Hematopoietic multipotent progenitor cell treated with erythropoietin and hydrocortisone succinate and interleukin-3 and kit ligand, for 8 days (in vitro differentiated cells): ENCODE results near the gene MB21D2.

Source experiments
- DNase-seq: peaks from one replicate; pipeline ENCODE4 v3.0.0-alpha.2; 2015

MB21D2 gene

GRCh38 chr3:192921793-192922192, 4.1 kb upstream of the MB21D2 start:
- no peak for DNase-seq

GRCh38 chr3:192920411-192920810, 2.8 kb upstream of the MB21D2 start:
- no peak for DNase-seq

GRCh38 chr3:192919901-192920300, 2.2 kb upstream of the MB21D2 start:
- no peak for DNase-seq

- DNase-seq = no peak
Measured at GRCh38 chr3:192918275-192918588, 576 bp upstream of the MB21D2 start.

DNA sequence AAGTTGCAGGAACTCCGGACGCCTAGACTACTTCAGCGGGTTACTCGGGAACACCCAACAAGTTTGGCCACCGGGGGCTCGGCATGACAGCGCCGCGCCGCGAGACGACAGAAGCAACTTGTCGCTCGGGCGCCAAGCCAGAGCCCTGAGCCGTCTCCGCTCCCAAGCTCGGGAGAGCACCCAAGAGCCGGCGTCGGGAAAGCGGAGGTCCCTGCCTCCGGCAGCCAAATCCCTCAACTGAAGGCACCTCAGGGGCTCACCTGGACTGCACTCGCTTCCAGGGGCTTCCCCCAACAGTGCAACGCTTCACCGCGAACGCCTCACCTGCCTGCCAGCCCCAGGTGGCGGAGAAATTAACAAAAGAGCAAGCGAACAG, 640 bp downstream of the MB21D2 start:
- peak; percentile 31 for DNase-seq

GRCh38 chr3:192916371-192917027, 1.2 kb downstream of the MB21D2 start:
- DNase-seq = no peak

GRCh38 chr3:192915722-192916121, 1.9 kb downstream of the MB21D2 start:
- DNase-seq = no peak

- peak; percentile 4 for DNase-seq
Measured at GRCh38 chr3:192915304-192915703, 2.4 kb downstream of the MB21D2 start.

DNA sequence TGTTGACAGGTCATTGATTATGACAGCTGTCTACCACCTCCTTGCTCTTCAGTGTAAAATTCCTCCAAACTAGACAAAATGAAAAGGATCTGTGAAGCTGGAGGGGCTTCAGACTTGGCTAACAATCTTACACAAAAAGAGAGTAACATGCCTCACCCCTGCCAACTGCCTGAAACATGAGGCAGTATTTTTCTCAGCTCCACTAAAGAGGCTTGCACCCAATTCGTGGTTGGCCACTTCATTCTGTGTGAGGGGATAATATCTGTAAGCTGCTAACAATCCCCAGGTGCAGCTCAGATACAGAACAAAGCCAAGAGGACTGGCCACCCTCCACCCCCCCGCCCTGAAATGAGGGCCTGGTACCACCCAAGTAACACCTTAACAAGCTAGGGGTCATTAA, 2.8 kb downstream of the MB21D2 start:
- no peak for DNase-seq

GRCh38 chr3:192913540-192913939, 4.1 kb downstream of the MB21D2 start:
- no peak for DNase-seq

DNA sequence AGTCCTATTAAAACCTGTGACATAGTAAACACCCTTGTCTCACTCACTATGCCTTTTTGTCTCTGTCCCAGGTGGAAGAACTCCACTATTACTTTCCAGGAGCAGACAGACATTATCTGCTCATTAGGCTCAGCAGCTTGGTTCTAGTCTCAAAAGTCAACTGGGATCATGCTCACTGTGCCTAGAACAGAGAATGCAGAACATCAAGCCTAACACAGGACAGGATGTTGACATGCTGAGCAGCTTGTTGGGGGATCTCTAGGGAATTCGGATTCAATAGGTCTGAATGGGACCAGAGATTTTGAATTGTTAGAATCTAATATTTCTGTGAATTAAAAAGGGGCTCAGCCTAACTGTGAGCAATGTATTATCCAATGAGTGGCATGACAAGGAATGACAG, 6.4 kb downstream of the MB21D2 start:
- DNase-seq = no peak

- no peak for DNase-seq
Measured at GRCh38 chr3:192907784-192908183, 9.9 kb downstream of the MB21D2 start.

GRCh38 chr3:192906940-192907339, 10.7 kb downstream of the MB21D2 start:
- DNase-seq = no peak

- no peak for DNase-seq
Measured at GRCh38 chr3:192905980-192906678, 11.5 kb downstream of the MB21D2 start.

DNA sequence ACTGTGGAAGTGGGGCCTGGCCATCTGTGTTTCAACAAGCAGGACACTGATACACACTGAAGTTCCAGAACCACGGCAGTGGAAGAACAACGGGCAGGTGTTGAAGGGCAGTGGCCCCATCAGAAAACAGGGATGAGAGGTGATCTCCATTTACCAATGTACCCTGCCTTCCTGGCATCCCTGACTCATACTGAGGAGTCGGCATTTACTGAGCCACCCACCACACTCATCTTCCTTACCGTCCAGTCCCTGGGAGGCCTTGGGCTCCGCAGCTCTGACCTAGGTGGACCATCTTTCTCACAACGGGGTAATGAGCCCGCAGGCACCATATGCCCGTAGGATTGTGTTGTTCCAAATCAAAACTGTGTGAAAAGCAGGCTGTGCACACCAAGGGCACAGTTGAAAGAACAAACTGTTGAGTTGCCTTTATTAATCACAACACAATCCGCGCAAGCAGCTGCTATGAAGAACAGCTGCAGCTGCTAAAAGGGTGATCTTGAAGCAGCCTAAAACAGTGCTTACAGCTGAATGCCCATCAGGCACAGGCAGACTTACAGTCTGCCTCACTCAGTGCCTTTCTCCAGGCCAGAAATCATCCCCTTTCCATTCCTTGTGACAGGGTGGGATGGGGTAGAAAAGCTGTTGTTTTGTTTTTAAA, 12.9 kb downstream of the MB21D2 start:
- no peak for DNase-seq

- no peak for DNase-seq
Measured at GRCh38 chr3:192902549-192902948, 15.1 kb downstream of the MB21D2 start.

DNA sequence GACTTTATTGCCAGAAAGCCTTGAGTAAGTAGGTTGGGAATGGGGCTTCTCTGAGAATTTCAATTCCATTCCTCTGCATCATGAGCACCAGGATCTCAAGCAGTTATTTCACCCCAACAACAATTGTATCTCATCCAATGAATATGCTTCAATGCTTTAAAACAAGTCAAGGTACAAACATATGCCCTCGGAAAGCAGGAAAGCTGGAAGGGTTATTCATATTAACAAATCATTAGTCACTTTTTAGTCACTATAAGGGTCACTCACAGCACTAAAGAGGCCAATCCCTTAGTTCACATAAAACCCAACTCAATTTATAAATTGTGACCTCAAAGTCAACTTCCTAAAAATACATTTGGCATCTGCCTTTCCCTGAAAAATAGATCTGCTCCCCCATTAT, 16.2 kb downstream of the MB21D2 start:
- DNase-seq = no peak

DNA sequence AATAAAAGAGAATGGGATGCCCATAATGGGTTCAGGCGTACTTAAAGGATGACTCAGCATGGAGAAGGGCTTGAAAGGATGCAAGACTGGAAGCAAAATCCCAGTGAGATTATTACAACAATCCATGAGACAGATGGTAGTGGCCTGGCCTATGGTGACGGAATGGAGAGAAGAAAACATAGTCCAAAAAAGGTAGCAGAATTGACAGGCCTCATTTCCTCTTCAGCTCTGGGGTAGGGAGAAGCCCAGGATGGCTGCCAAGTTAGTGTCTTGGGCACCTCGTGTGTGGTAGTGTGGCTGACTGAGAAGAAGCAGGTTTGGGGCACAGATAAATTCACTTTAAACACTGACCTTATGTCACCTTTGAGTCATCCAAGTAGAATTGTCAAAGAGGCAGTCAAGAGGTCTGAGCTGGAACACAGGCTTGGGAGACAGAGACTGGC, 18.1 kb downstream of the MB21D2 start:
- DNase-seq = peak; percentile 46

DNA sequence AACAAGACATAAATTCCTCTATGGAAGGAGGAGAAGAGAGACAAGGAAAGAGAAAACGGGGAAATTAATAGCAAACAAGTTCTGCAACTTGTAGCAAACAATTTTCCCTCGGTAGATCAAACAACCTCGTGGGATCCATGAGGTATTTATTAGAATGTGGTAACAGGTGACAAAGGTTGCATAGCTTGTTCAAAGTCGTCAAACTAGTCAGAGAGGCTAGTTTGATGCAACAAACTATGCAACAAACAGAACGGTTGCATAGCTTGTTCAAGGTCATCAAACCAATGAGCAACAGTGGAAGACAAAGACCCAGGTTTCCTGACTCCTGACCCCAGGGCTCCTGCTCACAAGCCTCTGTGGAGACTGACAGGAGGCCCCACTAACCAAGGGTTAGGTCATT, 20.7 kb downstream of the MB21D2 start:
- no peak for DNase-seq

DNA sequence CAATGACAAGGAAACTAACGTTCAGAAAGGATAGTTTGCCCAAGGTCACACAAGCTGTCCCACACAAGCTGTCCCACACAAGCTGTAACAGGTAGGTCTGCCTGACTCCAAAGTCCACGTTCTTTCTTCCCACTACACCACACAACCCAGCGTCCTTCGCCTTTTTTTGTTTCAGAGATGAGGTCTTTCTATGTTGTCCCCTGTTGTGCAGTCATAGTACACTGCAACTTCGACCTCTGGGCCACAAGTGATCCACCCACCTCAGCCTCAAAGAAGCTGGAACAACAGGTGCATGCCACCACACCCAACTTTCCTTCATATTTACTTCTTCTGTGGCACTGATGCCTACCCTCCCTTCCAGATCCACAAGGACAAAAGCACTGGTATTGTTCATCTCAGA, 21.4 kb downstream of the MB21D2 start:
- DNase-seq = no peak

- DNase-seq = no peak
Measured at GRCh38 chr3:192894676-192895075, 23.0 kb downstream of the MB21D2 start.

DNA sequence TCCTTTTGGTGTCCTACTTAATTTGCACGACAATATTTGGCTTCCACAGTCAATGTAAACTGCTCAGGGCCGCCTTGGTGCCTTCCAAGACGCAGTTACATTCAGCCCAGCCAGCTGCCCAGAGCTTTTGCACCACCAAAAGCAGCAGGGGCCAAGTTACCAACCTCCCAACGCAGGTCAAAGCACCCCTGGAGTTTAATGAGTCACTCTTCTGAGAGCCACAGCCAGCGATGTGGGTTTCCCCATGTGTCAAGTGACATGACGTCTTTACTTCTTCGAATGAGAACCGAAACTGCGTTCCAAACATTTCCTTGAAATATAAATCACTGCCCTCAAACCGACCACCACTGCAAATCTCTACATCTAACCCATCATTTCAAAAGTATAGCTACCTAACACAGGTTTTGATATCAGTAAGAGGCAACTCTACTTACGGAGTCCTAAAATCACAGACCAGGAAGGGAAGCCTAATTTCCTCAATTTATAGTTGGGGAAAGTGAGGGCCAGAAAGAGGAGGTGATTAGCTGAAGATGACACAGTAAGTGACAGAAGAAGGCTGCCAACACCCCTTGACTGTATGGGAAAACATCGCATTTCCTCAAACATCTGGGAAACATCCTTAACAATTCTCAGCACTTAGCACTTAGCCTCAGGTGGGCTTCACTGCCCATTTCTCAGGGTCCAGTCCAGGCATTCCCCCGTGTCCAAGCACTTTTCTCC, 24.5 kb downstream of the MB21D2 start:
- DNase-seq = peak; percentile 21
